Measurements from ENCODE around the gene SURF4.

DNA sequence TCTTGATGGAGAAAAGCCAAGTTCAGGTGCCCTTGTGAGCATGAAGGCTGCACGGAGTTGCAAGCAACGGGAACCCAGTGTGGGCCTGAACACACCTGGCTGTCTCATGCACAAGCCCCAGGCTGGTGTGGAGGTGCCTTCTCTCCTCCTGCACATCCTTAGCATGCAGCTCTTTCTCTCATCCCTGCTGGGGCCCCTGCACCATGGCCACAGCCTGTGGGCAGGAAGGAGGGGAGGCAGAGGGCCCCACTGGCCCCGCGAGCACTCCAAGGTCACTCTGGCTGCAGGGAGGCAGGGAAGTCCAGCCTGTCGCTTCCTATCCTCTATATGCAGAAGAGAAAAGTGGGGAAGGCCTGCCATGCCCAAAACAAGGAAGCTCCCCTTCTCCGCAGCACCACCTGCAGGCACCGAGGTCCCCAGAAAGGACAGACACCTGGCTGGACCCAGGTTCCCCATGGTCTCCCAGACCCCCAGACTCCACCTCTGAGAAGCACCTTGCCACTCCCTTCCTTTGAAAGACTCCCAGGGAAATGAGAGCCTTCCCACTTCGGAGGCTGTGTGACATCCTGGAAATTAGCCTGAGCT, 18.9 kb upstream of the SURF4 start:
- TF ChIP-seq, protein P1, sequence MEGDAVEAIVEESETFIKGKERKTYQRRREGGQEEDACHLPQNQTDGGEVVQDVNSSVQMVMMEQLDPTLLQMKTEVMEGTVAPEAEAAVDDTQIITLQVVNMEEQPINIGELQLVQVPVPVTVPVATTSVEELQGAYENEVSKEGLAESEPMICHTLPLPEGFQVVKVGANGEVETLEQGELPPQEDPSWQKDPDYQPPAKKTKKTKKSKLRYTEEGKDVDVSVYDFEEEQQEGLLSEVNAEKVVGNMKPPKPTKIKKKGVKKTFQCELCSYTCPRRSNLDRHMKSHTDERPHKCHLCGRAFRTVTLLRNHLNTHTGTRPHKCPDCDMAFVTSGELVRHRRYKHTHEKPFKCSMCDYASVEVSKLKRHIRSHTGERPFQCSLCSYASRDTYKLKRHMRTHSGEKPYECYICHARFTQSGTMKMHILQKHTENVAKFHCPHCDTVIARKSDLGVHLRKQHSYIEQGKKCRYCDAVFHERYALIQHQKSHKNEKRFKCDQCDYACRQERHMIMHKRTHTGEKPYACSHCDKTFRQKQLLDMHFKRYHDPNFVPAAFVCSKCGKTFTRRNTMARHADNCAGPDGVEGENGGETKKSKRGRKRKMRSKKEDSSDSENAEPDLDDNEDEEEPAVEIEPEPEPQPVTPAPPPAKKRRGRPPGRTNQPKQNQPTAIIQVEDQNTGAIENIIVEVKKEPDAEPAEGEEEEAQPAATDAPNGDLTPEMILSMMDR (conservative IDR thresholded peaks at IDR 0.05; ENCODE audit: low read depth, low read length): no peak
- no peak for TF ChIP-seq EZH2 (IDR thresholded peaks at IDR 0.05; ENCODE audit: borderline replicate concordance, low read depth, low read length, poor library complexity, severe bottlenecking)

Measured in A673 (cell line).